Activated CD4-positive, alpha-beta T cell treated with anti-CD3 and anti-CD28 coated beads, Interleukin-2, amount 10 ng/mL, durations not matched to agents 24 days and 14 days (primary cell): ENCODE measurements around the gene DLG2. TPM values are rescaled to one million over a fixed set of nuclear protein-coding genes. Genes with fewer than 3 reads are reported as not detected.
"Not testable (repeated sequence)": the region's sequence is repeated elsewhere in the genome, so short reads cannot be mapped to it uniquely, and the experiment has no call there.

Source experiments
- DNase-seq: peaks from one replicate; pipeline ENCODE4 v3.0.0; 2022
- H3K27ac Mint-ChIP-seq: one replicate; pipeline ENCODE4 v1.8.0; 2022; ENCODE audit warnings: mild to moderate bottlenecking, mixed read lengths
- H3K27me3 Mint-ChIP-seq: one replicate; pipeline ENCODE4 v1.8.0; 2022; ENCODE audit warnings: mixed read lengths
- H3K36me3 Mint-ChIP-seq: one replicate; pipeline ENCODE4 v1.8.0; 2022; ENCODE audit warnings: low read depth, mild to moderate bottlenecking, mixed read lengths
- H3K4me1 Mint-ChIP-seq: one replicate; pipeline ENCODE4 v1.8.0; 2021; ENCODE audit warnings: mixed read lengths
- H3K4me3 Mint-ChIP-seq: one replicate; pipeline ENCODE4 v1.8.0; 2022; ENCODE audit warnings: mild to moderate bottlenecking, moderate library complexity, mixed read lengths
- H3K9me3 Mint-ChIP-seq: one replicate; pipeline ENCODE4 v1.8.0; 2021; ENCODE audit warnings: mixed read lengths
- intact Hi-C: fragments of 100-400 bp; cut with micrococcal nuclease; formaldehyde crosslinking; loops from one replicate; pipeline ENCODE4 v1.15.1; 2023
- total RNA-seq: library from RNA; stranded (reverse); gene quantifications from 2 replicates; pipeline ENCODE4 v1.2.3, GENCODE V29; 2022

The DLG2 gene
- total RNA-seq, 1 donor from 2014 or later: 1.0 TPM

GRCh38 chr11:85619499-85619898 is 7.6 kb downstream of the DLG2 start:
- no peak overlapping the region for H3K27ac Mint-ChIP-seq
- peaks cover 12% of the 10 kb centered on the region for H3K4me1 Mint-ChIP-seq
- intact Hi-C loops: no loop called here
- no peak for DNase-seq
- no peak overlapping the region for H3K4me3 Mint-ChIP-seq
- peaks cover 2% of the 10 kb centered on the region for H3K36me3 Mint-ChIP-seq
- peaks cover 11% of the 10 kb centered on the region for H3K27me3 Mint-ChIP-seq
- no peaks in the 10 kb centered on the region for H3K9me3 Mint-ChIP-seq

GRCh38 chr11:85611643-85612042 is 15.5 kb downstream of the DLG2 start:
- H3K4me1 Mint-ChIP-seq, H3K27me3 Mint-ChIP-seq, H3K4me3 Mint-ChIP-seq, H3K36me3 Mint-ChIP-seq, intact Hi-C loops, H3K27ac Mint-ChIP-seq, DNase-seq, H3K9me3 Mint-ChIP-seq: not testable (repeated sequence)

GRCh38 chr11:85609286-85609685 is 17.9 kb downstream of the DLG2 start:
- H3K9me3 Mint-ChIP-seq, intact Hi-C loops, H3K4me3 Mint-ChIP-seq, DNase-seq, H3K27ac Mint-ChIP-seq, H3K27me3 Mint-ChIP-seq, H3K4me1 Mint-ChIP-seq, H3K36me3 Mint-ChIP-seq: not testable (repeated sequence)

- H3K27me3 Mint-ChIP-seq, H3K9me3 Mint-ChIP-seq, H3K4me3 Mint-ChIP-seq, H3K36me3 Mint-ChIP-seq, H3K4me1 Mint-ChIP-seq, H3K27ac Mint-ChIP-seq, DNase-seq, intact Hi-C loops: not testable (repeated sequence)
Observed at GRCh38 chr11:85608621-85609020, 18.5 kb downstream of the DLG2 start.

- intact Hi-C loops, H3K9me3 Mint-ChIP-seq, DNase-seq, H3K36me3 Mint-ChIP-seq, H3K27ac Mint-ChIP-seq, H3K4me3 Mint-ChIP-seq, H3K4me1 Mint-ChIP-seq, H3K27me3 Mint-ChIP-seq: not testable (repeated sequence)
Observed at GRCh38 chr11:85606237-85606636, 20.9 kb downstream of the DLG2 start.

- H3K9me3 Mint-ChIP-seq: no peaks in the 10 kb centered on the region
- no peak overlapping the region for H3K27ac Mint-ChIP-seq
- H3K27me3 Mint-ChIP-seq: peaks cover 17% of the 10 kb centered on the region
- no peak for DNase-seq
- intact Hi-C loops: no loop called here
- H3K4me1 Mint-ChIP-seq: no peaks in the 10 kb centered on the region
- no peaks in the 10 kb centered on the region for H3K36me3 Mint-ChIP-seq
- H3K4me3 Mint-ChIP-seq: no peak overlapping the region
Observed at GRCh38 chr11:85603220-85603619, 23.9 kb downstream of the DLG2 start.

- H3K36me3 Mint-ChIP-seq: no peaks in the 10 kb centered on the region
- DNase-seq: no peak
- no peaks in the 10 kb centered on the region for H3K9me3 Mint-ChIP-seq
- H3K27me3 Mint-ChIP-seq: peaks cover 17% of the 10 kb centered on the region
- no peak overlapping the region for H3K27ac Mint-ChIP-seq
- H3K4me1 Mint-ChIP-seq: no peaks in the 10 kb centered on the region
- intact Hi-C loops: no loop called here
- H3K4me3 Mint-ChIP-seq: no peak overlapping the region
Observed at GRCh38 chr11:85602526-85603213, 24.5 kb downstream of the DLG2 start.

GRCh38 chr11:85599083-85599482 is 28.1 kb downstream of the DLG2 start:
- peaks cover 19% of the 10 kb centered on the region for H3K27me3 Mint-ChIP-seq
- H3K4me1 Mint-ChIP-seq: no peaks in the 10 kb centered on the region
- intact Hi-C loops: loop anchor here (5.0 to 10.0 kb wide), 2 partner anchors 346 to 1218 kb away; no protein-coding TSS in a partner anchor
- no peak overlapping the region for H3K27ac Mint-ChIP-seq
- H3K9me3 Mint-ChIP-seq: no peaks in the 10 kb centered on the region
- DNase-seq: no peak
- no peak overlapping the region for H3K4me3 Mint-ChIP-seq
- no peaks in the 10 kb centered on the region for H3K36me3 Mint-ChIP-seq

GRCh38 chr11:85596886-85597285 is 30.3 kb downstream of the DLG2 start:
- Mint-ChIP-seq H3K4me3 (no peak overlapping the region), H3K4me1 (no peaks in the 10 kb centered on the region), H3K36me3 (no peaks in the 10 kb centered on the region), H3K27ac (no peak overlapping the region), H3K27me3 (peaks cover 16% of the 10 kb centered on the region), H3K9me3 (no peaks in the 10 kb centered on the region)
- DNase-seq: no peak
- intact Hi-C loops: loop anchor here (5.0 to 10.0 kb wide), 2 partner anchors 348 to 1220 kb away; no protein-coding TSS in a partner anchor

GRCh38 chr11:85595285-85595884 is 31.8 kb downstream of the DLG2 start:
- Mint-ChIP-seq H3K4me3 (no peak overlapping the region), H3K27ac (no peak overlapping the region), H3K9me3 (no peaks in the 10 kb centered on the region), H3K36me3 (no peaks in the 10 kb centered on the region), H3K4me1 (no peaks in the 10 kb centered on the region), H3K27me3 (peaks cover 15% of the 10 kb centered on the region)
- intact Hi-C loops: loop anchor here (2.0 to 10.0 kb wide), 4 partner anchors 31 to 1222 kb away; partner anchors contain the start of genes CREBZF and DLG2
- peak; percentile 65 for DNase-seq

GRCh38 chr11:85590848-85591483 is 36.2 kb downstream of the DLG2 start:
- no peak for DNase-seq

GRCh38 chr11:85589373-85589772 is 37.8 kb downstream of the DLG2 start:
- H3K9me3 Mint-ChIP-seq: peaks cover 25% of the 10 kb centered on the region

More at GRCh38 chr11:85590848-85591483, 36.2 kb downstream of the DLG2 start:
- intact Hi-C loops: loop anchor here (10.0 kb wide), 1 partner anchor 354 kb away; no protein-coding TSS in a partner anchor
- Mint-ChIP-seq H3K9me3 (peaks cover 21% of the 10 kb centered on the region), H3K36me3 (no peaks in the 10 kb centered on the region), H3K27ac (no peak overlapping the region), H3K4me3 (no peak overlapping the region), H3K4me1 (no peaks in the 10 kb centered on the region), H3K27me3 (peaks cover 12% of the 10 kb centered on the region)

GRCh38 chr11:85582111-85582510 is 45.0 kb downstream of the DLG2 start:
- Mint-ChIP-seq H3K9me3 (peaks cover 14% of the 10 kb centered on the region), H3K36me3 (no peaks in the 10 kb centered on the region), H3K4me3 (no peak overlapping the region), H3K4me1 (no peaks in the 10 kb centered on the region), H3K27me3 (peaks cover 16% of the 10 kb centered on the region), H3K27ac (no peak overlapping the region)
- intact Hi-C loops: no loop called here
- DNase-seq: no peak

More at GRCh38 chr11:85589373-85589772, 37.8 kb downstream of the DLG2 start:
- intact Hi-C loops: no loop called here
- no peak for DNase-seq
- Mint-ChIP-seq H3K27ac (no peak overlapping the region), H3K36me3 (no peaks in the 10 kb centered on the region), H3K4me1 (no peaks in the 10 kb centered on the region), H3K27me3 (peaks cover 20% of the 10 kb centered on the region), H3K4me3 (no peak overlapping the region)

GRCh38 chr11:85575388-85575787 is 51.8 kb downstream of the DLG2 start:
- DNase-seq: no peak
- Mint-ChIP-seq H3K27ac (no peak overlapping the region), H3K4me1 (no peaks in the 10 kb centered on the region), H3K4me3 (no peak overlapping the region), H3K27me3 (peaks cover 7% of the 10 kb centered on the region), H3K36me3 (no peaks in the 10 kb centered on the region), H3K9me3 (no peaks in the 10 kb centered on the region)
- intact Hi-C loops: no loop called here
